ENCODE data around the gene RIT2.

RIT2 gene

GRCh38 chr18:42921226-42921737, 194.2 kb downstream of the RIT2 start:
- no peak for DNase-seq

- DNase-seq = no peak
Observed at GRCh38 chr18:42920621-42921020, 194.9 kb downstream of the RIT2 start.

- no peak for DNase-seq
Observed at GRCh38 chr18:42915299-42915698, 200.2 kb downstream of the RIT2 start.

- DNase-seq = no peak
Observed at GRCh38 chr18:42914476-42914875, 201.0 kb downstream of the RIT2 start.

GRCh38 chr18:42909095-42909494, 206.4 kb downstream of the RIT2 start:
- DNase-seq = no peak

GRCh38 chr18:42906761-42907160, 208.7 kb downstream of the RIT2 start:
- DNase-seq = no peak

GRCh38 chr18:42901161-42901560, 214.3 kb downstream of the RIT2 start:
- no peak for DNase-seq

GRCh38 chr18:42893977-42894376, 221.5 kb downstream of the RIT2 start:
- DNase-seq = no peak

- DNase-seq = no peak
Observed at GRCh38 chr18:42892181-42892580, 223.3 kb downstream of the RIT2 start.

- DNase-seq = no peak
Observed at GRCh38 chr18:42891705-42892104, 223.8 kb downstream of the RIT2 start.

- no peak for DNase-seq
Observed at GRCh38 chr18:42883169-42883568, 232.3 kb downstream of the RIT2 start.

- DNase-seq = no peak
Observed at GRCh38 chr18:42882122-42882521, 233.4 kb downstream of the RIT2 start.

- no peak for DNase-seq
Observed at GRCh38 chr18:42872838-42873237, 242.6 kb downstream of the RIT2 start.

GRCh38 chr18:42864876-42865275, 250.6 kb downstream of the RIT2 start:
- no peak for DNase-seq

GRCh38 chr18:42861271-42861670, 254.2 kb downstream of the RIT2 start:
- DNase-seq = no peak

GRCh38 chr18:42860548-42860947, 254.9 kb downstream of the RIT2 start:
- DNase-seq = no peak

- no peak for DNase-seq
Observed at GRCh38 chr18:42860011-42860410, 255.5 kb downstream of the RIT2 start.

GRCh38 chr18:42854558-42854957, 260.9 kb downstream of the RIT2 start:
- no peak for DNase-seq

GRCh38 chr18:42850174-42851083, 265.1 kb downstream of the RIT2 start:
- no peak for DNase-seq

GRCh38 chr18:42839408-42839807, 276.1 kb downstream of the RIT2 start:
- no peak for DNase-seq

GRCh38 chr18:42838546-42839145, 276.8 kb downstream of the RIT2 start:
- DNase-seq = peak in 1 of 2 experiments; percentile 25

GRCh38 chr18:42830936-42831335, 284.5 kb downstream of the RIT2 start:
- no peak for DNase-seq

GRCh38 chr18:42828881-42829280, 286.6 kb downstream of the RIT2 start:
- DNase-seq = no peak

- no peak for DNase-seq
Observed at GRCh38 chr18:42824178-42824577, 291.3 kb downstream of the RIT2 start.

All from NCI-H446 (cell line).